Activated T-helper 1 cell treated with anti-CD3 and anti-CD28 coated beads, Interleukin-12 subunit alpha, Interleukin-12 subunit beta, Interleukin-2, Interleukin-4 antibody, amounts not matched to agents 30 ng/mL and 10 ng/mL and 1 ng/mL, durations not matched to agents 14 hours and 24 hours and 36 hours (primary cell): ENCODE data around the gene MAPKAPK3. TPM values are rescaled to one million over a fixed set of nuclear protein-coding genes. Genes with fewer than 3 reads are reported as not detected.

Source experiments
- DNase-seq: peaks from one replicate; pipeline ENCODE4 v3.0.0; 2021; ENCODE audit warnings: low spot score
- H3K27ac Mint-ChIP-seq: one replicate; pipeline ENCODE4 v1.8.0; 2021; ENCODE audit warnings: mild to moderate bottlenecking, mixed read lengths
- H3K27me3 Mint-ChIP-seq: one replicate; pipeline ENCODE4 v1.8.0; 2022; ENCODE audit warnings: mild to moderate bottlenecking, moderate library complexity, mixed read lengths; ENCODE audit not compliant: insufficient read depth
- H3K36me3 Mint-ChIP-seq: one replicate; pipeline ENCODE4 v1.8.0; 2021; ENCODE audit warnings: low read depth, mixed read lengths
- H3K4me1 Mint-ChIP-seq: one replicate; pipeline ENCODE4 v1.8.0; 2021; ENCODE audit warnings: low read depth, mixed read lengths
- H3K4me3 Mint-ChIP-seq: one replicate; pipeline ENCODE4 v1.8.0; 2021; ENCODE audit warnings: mild to moderate bottlenecking, moderate library complexity, mixed read lengths
- H3K9me3 Mint-ChIP-seq: one replicate; pipeline ENCODE4 v1.8.0; 2021; ENCODE audit warnings: mixed read lengths
- intact Hi-C: fragments of 100-400 bp; cut with micrococcal nuclease; formaldehyde crosslinking; loops from one replicate; pipeline ENCODE4 v1.15.1; 2024
- total RNA-seq: library from RNA; stranded (reverse); gene quantifications from 2 replicates; pipeline ENCODE4 v1.2.3, GENCODE V29; 2022

The MAPKAPK3 gene
- total RNA-seq = 191 and 201 TPM in 2 replicates

DNA sequence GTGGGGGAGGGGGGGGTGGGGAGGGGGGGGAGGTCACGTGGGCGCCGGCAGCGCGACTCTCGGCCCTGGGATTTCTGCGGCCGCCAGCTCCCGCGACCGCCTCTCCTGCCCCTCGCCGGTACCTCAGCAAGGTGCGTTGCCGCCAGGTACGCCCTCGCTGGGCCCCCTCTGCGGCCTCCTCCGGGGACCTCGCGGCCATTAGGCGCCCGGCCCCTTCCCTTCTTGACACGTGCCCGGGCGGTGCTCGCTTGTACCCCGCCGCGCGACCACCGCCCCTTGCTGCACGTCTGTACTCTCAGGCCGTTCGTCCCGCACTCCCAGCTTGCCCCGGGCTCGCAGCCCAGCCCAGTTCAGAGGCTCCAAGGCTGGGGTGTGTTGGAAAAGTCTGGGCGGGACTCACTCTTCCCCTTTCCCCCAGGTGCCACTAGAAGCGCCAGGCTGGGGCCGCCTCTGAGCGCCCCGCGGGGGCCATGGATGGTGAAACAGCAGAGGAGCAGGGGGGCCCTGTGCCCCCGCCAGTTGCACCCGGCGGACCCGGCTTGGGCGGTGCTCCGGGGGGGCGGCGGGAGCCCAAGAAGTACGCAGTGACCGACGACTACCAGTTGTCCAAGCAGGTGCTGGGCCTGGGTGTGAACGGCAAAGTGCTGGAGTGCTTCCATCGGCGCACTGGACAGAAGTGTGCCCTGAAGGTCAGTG is at the start of gene MAPKAPK3:
Gene MAPKAPK3, plus strand, starts transcription at position 56 of the 696 bp plus-strand sequence. Its CDS starts 415 bp downstream, at position 471.
- intact Hi-C loops = loop anchor here (2.0 kb wide), 5 partner anchors 16 to 1054 kb away; partner anchors contain the start of genes DOCK3 and TEX264
- no peaks in the 10 kb centered on the region for H3K9me3 Mint-ChIP-seq
- no peaks in the 10 kb centered on the region for H3K27me3 Mint-ChIP-seq
- no peak for DNase-seq
- H3K36me3 Mint-ChIP-seq = peaks cover 37% of the 10 kb centered on the region
- H3K4me3 Mint-ChIP-seq = peak within 1 kb of the TSS; percentile 93
- peaks cover 67% of the 10 kb centered on the region for H3K4me1 Mint-ChIP-seq
- peak within 1 kb of the TSS; percentile 89 for H3K27ac Mint-ChIP-seq

DNA sequence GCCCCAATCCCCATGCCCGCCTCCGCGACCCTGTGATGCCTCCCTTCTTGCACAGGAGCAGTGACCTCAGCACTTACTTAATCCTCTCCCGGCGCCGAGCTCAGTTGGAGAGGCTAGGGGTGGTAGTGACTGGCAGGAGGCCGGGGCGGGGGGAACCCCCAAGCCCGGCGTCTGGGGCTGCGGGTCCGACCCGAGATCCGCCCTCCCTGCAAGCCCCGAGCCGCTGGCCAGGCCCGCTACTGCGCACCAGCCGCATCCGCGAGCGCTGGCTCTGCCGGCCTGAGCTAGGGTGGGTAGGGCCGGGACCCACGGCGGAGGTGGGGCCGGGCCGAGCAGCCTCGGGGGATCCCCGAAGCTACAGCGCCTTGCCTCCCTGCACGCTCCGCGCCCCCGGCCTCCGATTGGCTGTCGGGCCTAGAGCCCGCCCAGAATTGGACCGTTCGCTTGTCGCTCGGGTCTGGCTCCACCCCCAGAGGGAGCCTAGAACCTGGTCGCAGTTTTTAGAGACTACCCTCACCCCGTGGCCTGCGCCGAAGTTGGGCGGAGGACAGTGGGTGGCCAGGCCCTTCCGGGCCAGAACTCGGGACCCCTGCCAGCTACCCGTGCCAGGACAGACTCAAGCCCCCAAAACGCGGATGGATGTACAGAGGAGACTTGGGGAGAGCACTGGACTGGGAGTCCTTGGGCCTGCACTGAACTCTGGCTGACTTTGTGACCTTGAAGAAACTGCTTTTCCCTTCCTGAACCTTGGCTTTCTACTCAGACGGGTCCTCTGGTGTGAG is 49.4 kb upstream of the MAPKAPK3 start, which contains the start of gene C3orf18:
Gene C3orf18, minus strand, starts transcription at position 362 of the 782 bp plus-strand sequence. CDS start 2,048 bp downstream, outside the sequence.
- Mint-ChIP-seq H3K4me1 (peaks cover 72% of the 10 kb centered on the region), H3K27me3 (no peaks in the 10 kb centered on the region), H3K27ac (peak within 1 kb of the TSS; percentile 97), H3K4me3 (peak within 1 kb of the TSS; percentile 97), H3K9me3 (no peaks in the 10 kb centered on the region), H3K36me3 (peaks cover 23% of the 10 kb centered on the region)
- intact Hi-C loops = loop anchor here (1.0 to 10.0 kb wide), 7 partner anchors 202 to 1487 kb away; partner anchors contain the start of genes DUSP7, HYAL3, NAA80 and TMEM115
- peak; percentile 96 for DNase-seq

DNA sequence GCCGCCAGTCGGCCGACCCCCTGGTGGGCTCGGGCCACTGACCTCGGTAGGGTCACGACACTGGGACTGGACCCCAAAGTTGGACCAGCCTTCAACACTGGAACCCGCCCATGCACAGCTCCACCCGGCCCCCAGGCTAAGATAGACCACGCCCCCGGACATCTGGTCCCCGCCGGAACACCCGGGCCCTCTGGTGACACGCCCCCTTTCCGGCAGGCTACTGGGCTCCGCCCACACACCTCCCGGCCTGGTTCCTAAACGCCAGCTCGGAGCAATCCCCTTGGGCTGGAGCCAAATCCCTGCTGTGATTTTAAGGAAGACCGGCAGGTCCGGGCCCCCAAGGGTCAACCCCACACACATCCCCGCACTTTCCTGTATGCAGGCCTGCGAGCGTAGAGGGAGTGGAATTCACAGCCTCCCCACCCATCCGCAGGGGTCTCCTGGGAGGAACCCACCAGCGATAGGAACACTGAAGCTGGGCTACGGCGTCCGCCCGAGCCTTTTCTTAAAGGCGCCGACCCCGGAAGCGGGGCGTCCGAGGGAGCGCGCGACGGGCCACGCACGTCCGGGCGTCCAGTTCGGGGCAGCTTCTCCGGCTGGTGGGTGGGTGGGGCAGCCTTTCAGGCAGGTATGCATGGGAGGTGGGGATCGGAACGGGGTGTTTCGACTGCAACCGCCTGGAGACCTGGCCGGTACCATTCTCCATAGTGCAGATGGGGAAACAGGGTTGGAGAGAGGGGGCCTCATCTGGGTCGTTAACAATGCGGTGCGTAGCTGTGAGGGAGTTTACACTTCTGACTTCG is 47.8 kb upstream of the MAPKAPK3 start, which contains the start of gene HEMK1:
Gene HEMK1, plus strand, starts transcription at position 576 of the 803 bp plus-strand sequence. CDS start 1,583 bp downstream, outside the sequence.
- H3K27me3 Mint-ChIP-seq = no peaks in the 10 kb centered on the region
- peak within 1 kb of the TSS; percentile 97 for H3K4me3 Mint-ChIP-seq
- H3K9me3 Mint-ChIP-seq = no peaks in the 10 kb centered on the region
- H3K36me3 Mint-ChIP-seq = peaks cover 25% of the 10 kb centered on the region
- H3K27ac Mint-ChIP-seq = peak within 1 kb of the TSS; percentile 97
- DNase-seq = peak; percentile 92
- peaks cover 78% of the 10 kb centered on the region for H3K4me1 Mint-ChIP-seq
- intact Hi-C loops = loop anchor here (1.0 to 10.0 kb wide), 6 partner anchors 232 to 1486 kb away; partner anchors contain the start of genes DUSP7, IFRD2, MANF and RBM15B

DNA sequence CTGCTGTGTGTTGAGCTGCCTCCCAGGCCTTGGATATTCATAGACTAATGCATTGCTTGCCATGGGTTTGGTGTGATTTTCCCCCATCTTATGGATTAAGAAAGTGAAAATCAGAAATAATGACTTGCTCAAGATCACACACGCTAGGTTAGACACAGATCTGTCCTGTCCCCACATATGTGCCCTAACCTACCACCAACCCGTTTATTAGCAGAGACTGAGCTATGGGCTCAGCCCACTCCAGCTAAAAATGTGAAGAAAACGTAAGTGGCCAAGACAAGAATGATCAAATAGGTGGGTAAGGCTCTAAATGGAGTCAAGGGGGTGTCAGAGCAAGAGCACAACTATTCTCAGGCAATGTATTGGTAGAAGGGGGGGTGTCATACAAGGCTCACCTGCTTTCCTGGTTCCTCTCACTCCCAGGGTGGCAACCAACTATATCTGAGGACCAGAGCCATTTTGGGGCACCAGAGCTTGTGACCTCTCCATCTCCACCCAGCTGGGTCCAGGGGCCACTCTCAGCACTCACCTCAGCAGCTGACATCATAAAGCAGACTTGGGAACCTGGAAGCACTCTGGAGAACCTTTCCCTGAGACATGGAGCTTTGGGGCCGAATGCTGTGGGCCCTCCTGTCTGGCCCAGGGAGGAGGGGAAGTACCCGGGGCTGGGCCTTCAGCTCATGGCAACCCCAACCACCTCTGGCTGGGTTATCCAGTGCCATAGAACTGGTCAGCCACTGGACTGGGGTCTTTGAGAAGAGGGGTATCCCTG is 46.3 kb upstream of the MAPKAPK3 start:
- H3K36me3 Mint-ChIP-seq = peaks cover 23% of the 10 kb centered on the region
- peak overlapping the region; percentile 97 for H3K4me3 Mint-ChIP-seq
- peaks cover 81% of the 10 kb centered on the region for H3K4me1 Mint-ChIP-seq
- no peak for DNase-seq
- H3K27me3 Mint-ChIP-seq = no peaks in the 10 kb centered on the region
- peak overlapping the region; percentile 97 for H3K27ac Mint-ChIP-seq
- H3K9me3 Mint-ChIP-seq = no peaks in the 10 kb centered on the region
- intact Hi-C loops = loop anchor here (5.0 kb wide), 1 partner anchor 402 kb away; no protein-coding TSS in a partner anchor

DNA sequence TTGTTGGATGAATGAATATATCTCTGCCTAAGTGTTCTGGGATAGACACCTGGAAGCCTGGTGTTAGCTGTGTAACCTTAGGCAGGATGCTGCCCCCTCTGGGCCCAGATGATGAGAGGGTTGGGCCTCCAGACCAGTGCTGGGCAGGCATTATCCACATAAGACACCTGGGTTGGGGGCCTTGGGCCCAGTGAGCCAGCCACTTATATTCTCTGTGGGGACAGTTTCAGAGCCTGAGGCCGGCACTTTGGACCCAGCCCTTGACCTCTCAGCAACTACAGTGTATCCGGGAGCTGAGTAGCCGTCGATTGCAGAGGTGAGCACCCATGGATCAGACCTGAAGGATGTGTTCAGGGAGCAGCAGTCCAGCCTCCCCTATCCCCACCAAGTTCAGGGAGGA is 45.5 kb upstream of the MAPKAPK3 start:
- no peaks in the 10 kb centered on the region for H3K9me3 Mint-ChIP-seq
- intact Hi-C loops = loop anchor here (5.0 kb wide), 1 partner anchor 401 kb away; no protein-coding TSS in a partner anchor
- H3K27me3 Mint-ChIP-seq = no peaks in the 10 kb centered on the region
- no peak for DNase-seq
- H3K36me3 Mint-ChIP-seq = peaks cover 27% of the 10 kb centered on the region
- peak overlapping the region; percentile 97 for H3K27ac Mint-ChIP-seq
- peak overlapping the region; percentile 97 for H3K4me3 Mint-ChIP-seq
- H3K4me1 Mint-ChIP-seq = peaks cover 81% of the 10 kb centered on the region

DNA sequence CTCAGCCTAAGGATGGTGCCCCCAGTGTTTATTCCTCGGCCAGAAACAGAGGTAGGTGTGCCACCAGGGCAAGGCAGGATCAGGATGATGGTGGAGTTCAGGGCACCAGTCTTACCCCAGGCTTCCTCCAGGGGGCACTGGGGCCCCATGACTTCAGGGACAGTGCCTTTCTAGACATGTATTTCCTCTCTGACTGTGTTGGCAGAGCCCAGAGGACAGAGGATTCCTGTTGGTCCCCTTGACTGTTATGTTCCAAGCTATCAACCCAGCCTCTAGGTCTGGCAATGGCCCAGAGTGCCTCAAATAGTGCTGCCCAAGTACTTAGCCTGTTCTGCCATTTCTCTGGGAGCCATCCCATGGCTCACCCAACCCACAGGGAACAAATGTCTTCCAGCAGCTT is 44.8 kb upstream of the MAPKAPK3 start:
- Mint-ChIP-seq H3K27ac (peak overlapping the region; percentile 97), H3K9me3 (no peaks in the 10 kb centered on the region), H3K4me1 (peaks cover 77% of the 10 kb centered on the region), H3K36me3 (peaks cover 27% of the 10 kb centered on the region), H3K27me3 (no peaks in the 10 kb centered on the region), H3K4me3 (peak overlapping the region; percentile 97)
- intact Hi-C loops = loop anchor here (1.0 to 5.0 kb wide), 6 partner anchors 42 to 1097 kb away; partner anchors contain the start of gene DOCK3
- DNase-seq = peak; percentile 75

DNA sequence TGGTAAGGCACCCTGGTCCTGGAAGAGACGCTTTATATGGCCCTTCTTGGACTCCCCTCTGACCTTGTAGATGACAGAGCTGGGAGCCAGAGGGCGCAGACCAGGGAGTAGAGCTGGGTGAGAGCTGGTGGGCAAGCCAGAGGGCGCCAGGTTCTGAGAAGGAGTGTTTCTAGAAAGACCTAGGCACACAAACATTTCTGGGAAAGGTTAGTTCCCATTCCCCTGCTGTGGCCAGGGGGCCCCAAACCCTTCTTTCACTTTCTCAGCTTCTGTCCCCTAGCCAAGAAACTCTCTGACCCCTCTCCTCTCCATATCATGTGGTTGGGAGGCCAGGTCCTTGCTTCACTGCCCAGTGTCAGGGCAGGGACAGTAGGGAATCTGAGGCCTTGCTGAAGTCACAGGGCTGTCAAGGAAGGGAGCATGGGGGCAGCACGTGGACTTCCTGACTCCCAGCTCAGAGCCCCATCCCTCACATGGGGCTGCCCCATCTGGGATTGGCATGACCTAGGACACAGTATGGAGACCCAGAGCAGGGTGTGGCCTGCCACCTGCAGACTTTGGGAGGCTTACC is 44.1 kb upstream of the MAPKAPK3 start:
- Mint-ChIP-seq H3K36me3 (peaks cover 32% of the 10 kb centered on the region), H3K27ac (peak overlapping the region; percentile 97), H3K4me3 (peak overlapping the region; percentile 97), H3K9me3 (no peaks in the 10 kb centered on the region), H3K4me1 (peaks cover 78% of the 10 kb centered on the region), H3K27me3 (no peaks in the 10 kb centered on the region)
- intact Hi-C loops = loop anchor here (1.0 to 5.0 kb wide), 9 partner anchors 15 to 1096 kb away; partner anchors contain the start of genes DOCK3 and MANF
- peak; percentile 42 for DNase-seq

DNA sequence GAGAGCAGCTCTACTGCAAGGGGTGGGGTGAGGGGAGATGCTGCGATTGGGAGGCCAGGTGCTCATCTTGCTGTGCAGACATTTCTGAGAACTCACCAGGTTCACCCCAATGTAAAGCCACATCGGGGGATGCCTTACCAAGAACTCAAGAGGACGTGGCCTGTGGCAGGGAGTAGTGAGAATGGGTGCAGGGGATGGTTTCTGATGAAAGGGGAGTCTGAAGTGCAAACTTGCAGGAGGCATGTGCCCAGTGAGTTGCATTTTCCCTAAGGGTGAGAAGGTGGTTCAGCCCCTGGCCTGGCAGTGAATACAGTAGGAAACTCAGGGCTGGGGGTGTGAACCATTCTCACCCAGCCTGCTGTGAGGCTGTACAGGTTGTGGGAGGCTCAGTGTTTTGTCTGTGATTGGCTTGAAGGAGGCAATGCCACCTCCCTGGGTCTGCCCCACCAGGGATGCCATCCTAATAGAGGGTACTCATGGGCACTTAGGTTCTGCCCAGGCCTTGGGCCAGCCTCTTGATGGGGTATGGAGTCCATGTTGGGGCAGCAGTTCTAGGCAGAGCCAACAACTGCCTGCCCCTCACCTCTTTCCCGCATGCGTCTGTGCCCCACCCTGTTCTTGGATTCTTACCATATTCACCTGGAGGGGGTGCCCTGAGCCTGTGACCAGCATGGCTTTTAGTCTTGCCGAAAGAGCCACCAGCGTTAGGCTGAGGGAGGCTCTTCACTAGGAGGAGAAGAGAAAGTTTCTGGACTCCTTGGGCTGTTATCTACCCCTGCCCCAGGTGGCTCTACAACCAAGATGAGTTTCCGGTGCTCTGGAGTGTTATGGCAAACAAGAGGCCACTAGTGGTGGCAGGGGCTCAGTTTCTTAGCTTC is 43.1 kb upstream of the MAPKAPK3 start:
- peaks cover 78% of the 10 kb centered on the region for H3K4me1 Mint-ChIP-seq
- H3K27me3 Mint-ChIP-seq = no peaks in the 10 kb centered on the region
- intact Hi-C loops = loop anchor here (1.0 to 5.0 kb wide), 5 partner anchors 14 to 811 kb away; partner anchors contain the start of genes DOCK3 and MANF
- peak overlapping the region; percentile 97 for H3K27ac Mint-ChIP-seq
- H3K4me3 Mint-ChIP-seq = peak overlapping the region; percentile 97
- H3K36me3 Mint-ChIP-seq = peaks cover 37% of the 10 kb centered on the region
- peak; percentile 84 for DNase-seq
- H3K9me3 Mint-ChIP-seq = no peaks in the 10 kb centered on the region

DNA sequence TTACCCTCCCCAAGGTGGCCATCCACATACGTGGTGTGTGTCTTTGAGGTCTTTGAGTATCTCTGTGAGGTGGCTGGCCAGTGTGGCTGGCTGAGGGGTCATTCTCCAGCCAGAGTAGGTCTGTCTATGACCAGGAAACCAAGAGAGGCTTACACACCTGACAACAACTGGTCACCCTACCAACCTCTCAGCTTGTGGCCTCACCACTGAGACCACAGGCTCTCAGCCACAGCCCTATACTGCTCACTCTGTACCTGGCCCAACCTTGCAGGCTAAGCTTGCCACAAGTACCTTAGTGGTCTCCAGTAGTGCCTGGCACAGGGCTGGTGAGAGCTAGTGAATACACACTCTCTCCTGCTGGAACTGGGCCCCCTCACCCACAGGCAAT is 42.5 kb upstream of the MAPKAPK3 start:
- peak; percentile 31 for DNase-seq
- peak overlapping the region; percentile 97 for H3K27ac Mint-ChIP-seq
- H3K27me3 Mint-ChIP-seq = no peaks in the 10 kb centered on the region
- intact Hi-C loops = loop anchor here (5.0 kb wide), 1 partner anchor 398 kb away; no protein-coding TSS in a partner anchor
- H3K9me3 Mint-ChIP-seq = no peaks in the 10 kb centered on the region
- peaks cover 78% of the 10 kb centered on the region for H3K4me1 Mint-ChIP-seq
- H3K36me3 Mint-ChIP-seq = peaks cover 42% of the 10 kb centered on the region
- peak overlapping the region; percentile 97 for H3K4me3 Mint-ChIP-seq

DNA sequence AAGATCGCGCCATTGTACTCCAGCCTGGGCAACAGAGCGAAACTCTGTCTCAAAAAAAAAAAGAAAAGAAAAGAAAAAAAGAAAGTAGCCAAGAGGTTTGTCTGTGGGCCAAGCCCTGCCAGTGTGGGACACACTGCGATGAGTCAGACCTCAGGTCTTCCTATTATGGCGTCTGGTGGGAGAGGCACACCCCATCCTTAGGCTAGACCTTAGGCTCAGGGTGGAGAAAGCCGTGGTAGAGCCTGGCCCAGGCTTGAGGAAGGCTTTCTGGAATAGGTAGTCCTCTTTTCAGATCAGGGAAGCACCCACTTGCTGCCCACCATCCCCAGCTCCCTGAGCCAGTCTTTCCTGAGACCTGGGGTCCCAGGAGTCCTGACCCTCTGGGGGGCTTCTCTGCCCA is 41.6 kb upstream of the MAPKAPK3 start:
- no peak for DNase-seq
- peaks cover 42% of the 10 kb centered on the region for H3K36me3 Mint-ChIP-seq

More for the DNA sequence above, 41.6 kb upstream of the MAPKAPK3 start:
- peaks cover 81% of the 10 kb centered on the region for H3K4me1 Mint-ChIP-seq
- H3K27me3 Mint-ChIP-seq = no peaks in the 10 kb centered on the region
- intact Hi-C loops = no loop called here
- H3K9me3 Mint-ChIP-seq = no peaks in the 10 kb centered on the region
- peak overlapping the region; percentile 42 for H3K4me3 Mint-ChIP-seq
- peak overlapping the region; percentile 97 for H3K27ac Mint-ChIP-seq
